DMS153 treated with DMSO at 0.1 percent for 48 hours (cell line): ENCODE data around the gene SCARF2.
"Not testable (repeated sequence)": the region's sequence is repeated elsewhere in the genome, so short reads cannot be mapped to it uniquely, and the experiment has no call there.

Experiments used
- DNase-seq: peaks from one replicate; lab custom pipeline; 2025; ENCODE audit not compliant: unreplicated experiment; lab: John Stamatoyannopoulos, UW

Gene SCARF2

DNA sequence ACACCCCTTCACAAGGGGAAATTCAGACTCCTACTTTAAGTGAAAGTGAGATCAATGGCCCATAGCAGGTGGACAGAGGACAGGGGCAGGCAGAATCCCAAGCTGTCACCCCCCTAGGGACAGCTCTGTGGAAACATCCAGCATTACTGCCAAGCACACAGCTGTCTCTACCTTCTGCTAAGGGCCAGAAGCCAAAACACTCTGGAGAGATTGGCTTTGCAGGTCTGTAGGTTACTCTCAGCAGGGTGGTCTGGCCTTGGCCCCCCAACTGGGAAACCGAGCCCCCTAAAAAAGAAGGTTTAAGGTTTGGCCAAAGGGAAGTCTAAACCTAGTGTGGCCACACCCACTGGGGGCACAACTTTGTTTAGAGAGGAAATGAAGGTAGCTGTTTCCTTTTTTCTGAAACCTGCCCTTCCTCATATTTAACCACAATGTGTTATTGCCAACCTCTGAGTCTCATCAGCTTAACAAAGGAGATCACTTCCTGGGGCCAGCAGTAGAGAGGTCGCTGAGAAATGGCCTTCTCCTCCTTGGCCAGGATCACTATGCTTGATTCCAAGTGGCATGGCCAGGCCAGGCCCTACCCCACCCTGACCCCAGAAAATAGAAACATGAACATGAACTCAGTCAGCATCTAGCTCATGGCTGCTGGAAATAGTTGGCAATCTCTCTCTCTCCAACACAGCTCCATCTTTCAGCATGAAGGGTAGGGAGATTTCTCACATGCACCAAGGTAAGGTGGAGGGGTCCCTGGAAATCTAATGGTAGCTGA, 25.9 kb upstream of the SCARF2 start:
- no peak for DNase-seq

DNA sequence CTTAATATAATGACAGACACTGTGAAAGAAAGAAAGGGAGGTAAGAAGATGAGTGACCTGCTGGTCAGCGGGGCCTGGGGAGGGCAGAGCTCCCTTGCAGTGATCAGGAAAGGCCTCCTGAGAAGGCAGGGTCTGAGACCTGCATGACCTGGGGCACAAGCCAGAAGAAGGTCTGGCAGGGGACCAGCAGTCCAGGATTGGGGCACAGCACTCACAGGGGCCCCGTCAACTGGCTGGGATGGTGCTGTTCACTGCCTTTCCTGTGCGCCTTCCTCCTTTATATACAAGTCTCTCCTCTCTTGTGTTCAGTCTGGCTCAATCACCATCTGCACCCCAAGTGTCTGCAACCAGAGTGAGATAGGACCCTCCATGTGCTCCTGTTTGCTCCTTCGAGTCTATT, 22.2 kb upstream of the SCARF2 start:
- DNase-seq: no peak

DNA sequence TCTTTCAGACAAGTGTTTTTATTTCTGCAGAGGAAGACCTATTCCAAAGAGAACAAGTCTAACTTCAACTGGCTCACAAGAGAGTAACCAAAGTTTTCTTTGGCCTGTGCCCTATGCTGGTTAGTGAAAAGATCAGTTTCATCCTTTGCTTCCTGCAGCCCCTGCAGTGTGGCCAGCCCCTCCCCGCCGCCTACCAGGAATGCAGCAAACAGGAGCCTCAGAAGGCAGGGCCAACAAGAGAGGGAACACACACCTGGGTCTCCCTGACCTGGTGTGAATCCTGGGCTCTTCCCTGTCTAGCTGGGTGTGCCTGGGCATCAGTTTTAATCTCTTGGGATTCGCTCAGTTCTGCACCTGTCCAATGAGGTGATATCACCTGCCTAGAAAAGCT, 21.5 kb upstream of the SCARF2 start:
- DNase-seq: no peak

DNA sequence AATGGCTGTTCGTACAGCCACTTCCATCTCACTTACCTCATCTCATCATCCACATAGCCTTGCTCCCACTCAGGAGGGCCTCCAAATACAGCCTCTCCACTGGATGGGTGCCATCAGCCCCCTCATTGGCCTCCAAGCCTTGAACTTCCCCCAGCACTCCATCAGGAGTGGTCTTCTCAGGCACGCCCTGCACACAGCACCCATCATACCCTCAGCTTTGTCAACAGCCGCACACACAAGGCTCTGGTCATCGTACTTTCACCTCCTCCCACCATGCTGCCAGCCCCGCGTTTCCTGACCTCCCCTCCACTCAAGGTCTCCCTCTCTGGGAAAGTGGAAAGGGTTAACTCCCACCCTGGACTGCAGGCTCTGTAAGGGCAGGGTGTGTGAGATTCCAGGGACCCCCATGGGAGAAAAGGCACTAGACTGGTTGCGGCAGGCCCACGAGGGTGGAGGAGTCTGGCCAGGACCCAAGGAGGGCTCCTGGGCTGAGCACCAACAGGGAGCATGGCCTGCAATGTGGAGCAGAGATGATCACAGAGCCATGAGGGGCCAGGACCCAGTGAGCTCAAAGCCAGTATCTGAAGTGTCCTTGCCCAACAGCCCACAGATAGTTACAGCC, 21.0 kb upstream of the SCARF2 start:
- DNase-seq: no peak

DNA sequence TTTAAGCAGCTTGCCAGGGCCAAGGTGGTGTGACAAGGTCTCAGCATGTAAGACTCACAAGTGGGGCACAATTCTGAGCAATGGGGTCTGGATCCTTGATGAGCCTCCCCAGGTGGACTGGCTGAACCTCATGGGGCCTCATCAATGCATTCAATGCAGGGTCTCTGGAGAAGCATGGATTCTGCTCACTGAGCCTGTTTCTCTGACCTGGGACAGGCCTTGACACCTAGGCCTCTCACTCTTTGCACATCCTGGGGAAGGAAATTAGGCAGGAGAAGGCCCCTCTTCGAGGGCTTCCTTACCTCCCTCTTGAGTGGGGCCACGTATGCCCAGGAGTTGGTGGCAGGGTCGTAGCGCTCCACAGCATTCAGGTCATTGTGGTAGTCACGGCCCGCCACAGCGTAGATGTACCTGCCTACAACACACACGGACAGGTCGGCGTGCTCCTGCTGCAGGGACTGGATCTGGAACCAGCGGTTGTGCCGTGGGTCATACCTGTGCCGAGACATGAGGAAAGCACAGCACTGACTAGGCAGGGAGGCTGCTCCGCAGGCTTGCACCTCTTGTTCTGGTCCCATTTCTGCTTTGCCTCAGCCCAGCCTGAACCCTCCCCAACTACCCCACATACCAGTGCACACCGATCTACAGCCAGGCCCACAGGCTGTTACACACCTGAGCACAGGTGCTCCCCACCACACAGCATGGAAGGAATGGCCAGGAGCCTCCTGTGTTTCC, 20.0 kb upstream of the SCARF2 start:
- DNase-seq: no peak

DNA sequence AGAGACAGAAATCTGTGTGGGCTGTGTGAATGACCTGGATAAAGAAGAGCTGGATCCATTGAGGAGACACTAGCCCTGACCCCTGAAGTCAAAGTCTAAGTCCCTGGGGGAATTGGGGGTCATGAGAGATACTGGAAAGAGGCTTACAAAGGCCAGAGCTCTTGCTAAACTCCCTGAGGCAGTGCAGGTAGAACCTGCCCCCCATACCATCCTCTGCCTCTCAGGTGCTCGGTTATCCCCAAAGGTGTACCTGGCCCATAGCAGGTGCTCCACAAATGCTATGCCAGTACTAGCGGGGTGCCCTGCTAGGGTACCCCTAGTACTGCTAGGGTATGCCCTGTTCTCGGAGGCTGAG, 19.1 kb upstream of the SCARF2 start:
- DNase-seq: no peak

DNA sequence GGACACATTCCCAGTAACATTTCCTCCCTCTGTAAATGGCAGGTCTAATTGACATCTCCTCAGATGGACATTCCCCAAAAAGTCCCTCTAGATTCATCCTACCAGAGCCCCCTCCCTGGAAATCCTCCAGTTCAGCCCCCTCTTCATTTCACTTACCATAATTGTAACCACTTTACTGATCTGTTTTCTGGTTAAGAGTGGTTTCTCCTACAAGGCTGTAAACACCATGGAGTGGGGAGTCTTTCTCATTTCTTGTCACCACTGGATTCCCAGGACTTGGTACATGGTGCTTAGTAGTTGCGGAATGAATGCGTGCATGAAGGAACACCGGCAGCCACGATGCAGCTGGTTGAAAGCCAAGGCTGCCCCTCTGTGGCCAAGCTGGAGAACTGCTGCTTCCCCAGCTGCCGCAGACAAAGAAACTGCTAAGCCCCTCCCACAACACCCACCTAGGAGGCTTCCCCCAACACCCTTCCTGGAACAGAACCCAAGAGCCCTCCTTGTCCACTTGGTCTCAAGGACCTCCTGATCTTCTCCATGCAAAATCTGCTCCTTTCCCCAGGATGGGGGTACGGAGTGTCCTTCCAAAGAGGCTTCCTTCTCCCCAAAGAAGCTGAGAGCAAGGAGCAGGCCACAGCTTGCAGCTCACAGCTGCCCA, 18.6 kb upstream of the SCARF2 start:
- peak; percentile 49 for DNase-seq

DNA sequence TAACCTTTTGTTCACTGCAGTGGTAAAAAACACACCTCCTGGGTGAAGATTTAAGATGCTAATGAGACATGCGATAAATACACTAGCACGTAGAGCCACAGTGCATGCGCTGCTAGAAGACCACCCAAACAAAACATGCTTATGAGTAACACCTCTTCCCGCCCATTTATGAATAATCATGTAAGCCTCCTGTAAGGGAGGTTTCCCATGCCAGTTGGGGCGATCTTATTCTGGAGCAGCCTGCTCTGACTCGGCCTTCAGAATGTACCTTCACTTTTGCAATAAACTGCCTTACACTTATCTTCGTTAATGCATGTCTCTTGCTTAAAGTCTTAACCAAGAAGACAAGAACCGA, 18.1 kb upstream of the SCARF2 start:
- no peak for DNase-seq

DNA sequence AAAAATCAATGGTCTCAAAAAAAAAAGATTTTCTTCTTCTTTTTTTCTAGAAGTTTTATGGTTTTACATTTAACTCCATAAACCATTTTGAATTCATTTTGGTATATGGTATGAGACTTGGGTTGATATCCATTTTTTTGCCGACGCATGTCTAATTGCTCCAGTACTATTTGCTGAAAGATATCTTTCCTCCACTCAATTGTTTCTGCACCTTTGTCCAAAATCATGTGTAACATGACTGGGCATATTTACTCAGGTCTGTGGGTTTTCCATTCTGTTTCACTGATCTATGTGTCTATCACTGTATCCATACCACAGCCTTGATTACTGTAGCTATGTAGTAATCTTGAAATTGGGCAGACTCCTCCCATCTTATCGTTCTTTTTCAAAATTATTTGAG, 15.6 kb upstream of the SCARF2 start:
- no peak for DNase-seq

DNA sequence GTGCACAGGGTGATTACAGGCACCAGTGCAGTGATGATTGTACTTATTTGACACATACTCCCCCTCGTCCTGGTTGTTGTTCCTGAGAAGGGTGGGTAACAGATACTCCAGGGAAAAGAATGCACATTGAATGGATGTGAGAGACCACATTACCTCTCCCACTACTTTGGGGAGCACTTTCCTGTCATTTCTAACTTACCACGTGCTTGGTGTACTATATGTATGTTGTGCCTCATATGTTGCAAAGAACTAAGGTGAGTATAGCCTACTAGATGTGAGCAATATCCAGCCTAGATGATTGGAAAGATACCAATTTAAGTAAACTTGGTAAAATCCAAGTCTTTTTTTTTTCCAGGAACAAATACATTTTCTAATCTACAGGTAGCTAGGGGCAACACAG, 14.3 kb upstream of the SCARF2 start:
- DNase-seq: no peak

DNA sequence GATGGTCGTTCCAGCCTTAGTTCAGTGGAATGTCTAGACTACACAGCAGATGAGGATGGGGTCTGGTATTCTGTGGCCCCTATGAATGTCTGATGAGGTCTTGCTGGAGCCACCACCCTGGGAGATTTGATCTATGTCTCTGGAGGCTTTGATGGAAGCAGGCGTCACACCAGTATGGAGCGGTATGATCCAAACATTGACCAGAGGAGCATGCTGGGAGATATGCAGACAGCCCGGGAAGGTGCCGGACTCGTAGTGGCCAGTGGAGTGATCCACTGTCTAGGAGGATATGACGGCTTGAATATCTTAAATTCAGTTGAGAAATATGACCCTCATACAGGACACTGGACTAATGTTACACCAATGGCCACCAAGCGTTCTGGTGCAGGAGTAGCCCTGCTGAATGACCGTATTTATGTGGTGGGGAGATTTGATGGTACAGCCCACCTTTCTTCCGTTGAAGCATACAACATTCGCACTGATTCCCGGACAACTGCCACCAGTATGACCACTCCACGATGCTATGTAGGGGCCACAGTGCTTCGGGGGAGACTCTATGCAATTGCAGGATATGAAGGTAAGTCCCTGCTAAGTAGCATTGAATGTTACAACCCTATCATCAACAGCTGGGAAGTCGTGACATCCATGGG, 13.6 kb upstream of the SCARF2 start:
- not testable (repeated sequence) for DNase-seq

DNA sequence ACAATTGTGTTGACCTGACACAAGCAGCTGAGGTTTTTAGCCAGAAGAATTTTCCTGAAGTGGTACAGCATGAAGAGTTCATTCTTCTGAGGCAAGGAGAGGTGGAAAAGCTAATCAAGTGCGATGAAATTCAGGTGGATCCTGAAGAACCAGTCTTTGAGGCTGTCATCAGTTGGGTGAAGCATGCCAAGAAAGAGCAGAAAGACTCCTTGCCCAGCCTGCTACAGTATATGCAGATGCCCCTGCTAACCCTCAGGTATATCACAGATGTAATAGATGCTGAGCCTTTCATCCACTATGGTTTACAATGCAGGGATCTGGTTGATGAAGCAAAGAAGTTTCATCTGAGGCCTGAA, 12.9 kb upstream of the SCARF2 start:
- no peak for DNase-seq

DNA sequence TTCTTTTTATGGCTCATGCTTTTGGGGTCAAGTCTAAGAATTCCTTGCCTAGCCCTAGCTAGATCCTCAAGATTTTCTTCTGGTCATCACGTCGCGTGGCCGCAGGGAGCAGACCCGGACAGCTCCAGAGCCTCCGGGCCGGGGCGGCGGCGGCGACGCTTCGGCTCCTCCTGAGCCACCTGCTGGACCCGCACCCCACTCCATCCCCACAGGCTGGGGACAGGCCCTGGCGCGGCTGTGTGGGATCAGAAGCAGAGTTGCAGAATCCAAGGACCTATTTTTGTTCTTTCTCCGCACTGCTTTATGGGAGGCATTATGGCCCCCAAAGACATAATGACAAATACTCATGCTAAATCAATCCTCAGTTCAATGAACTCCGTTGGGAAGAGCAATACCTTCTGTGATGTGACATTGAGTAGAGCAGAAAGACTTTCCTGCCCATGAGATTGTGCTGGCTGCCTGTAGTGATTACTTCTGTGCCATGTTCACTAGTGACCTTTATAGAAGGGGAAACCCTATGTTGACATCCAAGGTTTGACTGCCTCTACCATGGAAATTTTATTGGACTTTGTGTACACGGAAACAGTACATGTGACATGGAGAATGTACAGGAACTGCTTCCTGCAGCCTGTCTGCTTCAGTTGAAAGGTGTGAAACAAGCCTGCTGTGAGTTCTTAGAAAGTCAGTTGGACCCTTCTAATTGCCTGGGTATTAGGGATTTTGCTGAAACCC, 12.4 kb upstream of the SCARF2 start:
- no peak for DNase-seq

DNA sequence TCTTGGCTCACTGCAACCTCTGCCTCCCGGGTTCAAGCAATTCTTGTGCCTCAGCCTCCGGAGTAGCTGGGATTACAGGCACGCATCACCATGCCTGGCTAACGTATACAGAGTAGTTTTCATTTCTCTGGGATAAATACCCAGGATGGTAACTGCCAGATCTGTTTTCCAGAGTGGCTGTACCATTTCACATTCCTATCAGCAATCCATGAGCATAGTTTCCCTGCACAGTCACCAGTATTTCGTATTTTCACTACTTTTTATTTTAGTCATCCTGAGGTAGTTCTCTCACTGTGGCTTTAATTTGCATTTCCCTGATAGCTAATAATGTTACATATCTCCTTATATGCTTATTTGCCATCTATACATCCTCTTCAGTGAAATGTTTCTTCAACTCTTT, 11.0 kb upstream of the SCARF2 start:
- DNase-seq: no peak

DNA sequence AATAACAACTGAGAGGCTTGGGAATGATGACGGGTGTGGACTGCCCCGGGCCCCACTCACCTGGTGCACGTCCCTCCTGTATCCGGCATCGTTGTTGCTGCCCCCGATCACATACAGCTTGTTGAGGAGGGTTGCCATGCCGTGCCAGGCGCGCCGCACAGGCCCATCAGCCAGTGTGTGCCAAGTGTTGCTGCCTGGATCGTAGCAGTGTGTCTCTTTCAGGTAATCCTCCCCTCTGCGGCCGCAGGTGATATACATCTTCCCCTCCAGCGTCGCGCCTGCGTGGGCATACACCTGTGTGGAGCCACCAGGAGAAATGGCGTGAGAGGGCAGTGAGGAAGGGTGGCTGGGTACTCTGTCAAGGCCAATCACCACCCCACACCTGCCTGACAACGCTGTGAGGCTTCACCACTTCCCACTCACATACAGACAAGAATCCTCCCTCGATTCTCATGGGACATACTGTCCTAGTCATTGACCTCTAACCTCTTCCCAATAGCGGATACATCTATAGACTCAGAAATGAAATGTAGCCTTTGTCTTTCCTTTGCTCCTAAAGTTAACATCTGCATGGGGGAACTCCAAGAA, 8.9 kb upstream of the SCARF2 start:
- DNase-seq: no peak

DNA sequence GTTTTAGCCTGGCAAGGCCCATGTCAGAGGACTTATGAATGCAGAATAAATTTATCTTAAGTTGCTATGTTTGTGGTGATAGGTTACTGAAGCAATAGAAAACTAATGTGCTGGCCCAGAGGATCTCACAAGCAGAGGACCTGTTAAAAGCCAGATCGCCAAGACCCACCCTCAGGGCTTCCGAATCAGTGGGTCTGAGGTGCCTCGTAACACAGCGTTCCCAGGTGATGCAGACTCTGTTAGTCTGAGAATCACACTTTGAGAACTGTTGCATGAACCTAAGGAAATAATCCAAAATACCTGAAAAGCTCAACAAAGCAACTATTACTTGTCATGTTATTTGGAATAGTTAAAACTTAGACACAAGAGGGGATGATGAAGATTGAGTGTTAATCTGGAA, 6.7 kb upstream of the SCARF2 start:
- DNase-seq: no peak

DNA sequence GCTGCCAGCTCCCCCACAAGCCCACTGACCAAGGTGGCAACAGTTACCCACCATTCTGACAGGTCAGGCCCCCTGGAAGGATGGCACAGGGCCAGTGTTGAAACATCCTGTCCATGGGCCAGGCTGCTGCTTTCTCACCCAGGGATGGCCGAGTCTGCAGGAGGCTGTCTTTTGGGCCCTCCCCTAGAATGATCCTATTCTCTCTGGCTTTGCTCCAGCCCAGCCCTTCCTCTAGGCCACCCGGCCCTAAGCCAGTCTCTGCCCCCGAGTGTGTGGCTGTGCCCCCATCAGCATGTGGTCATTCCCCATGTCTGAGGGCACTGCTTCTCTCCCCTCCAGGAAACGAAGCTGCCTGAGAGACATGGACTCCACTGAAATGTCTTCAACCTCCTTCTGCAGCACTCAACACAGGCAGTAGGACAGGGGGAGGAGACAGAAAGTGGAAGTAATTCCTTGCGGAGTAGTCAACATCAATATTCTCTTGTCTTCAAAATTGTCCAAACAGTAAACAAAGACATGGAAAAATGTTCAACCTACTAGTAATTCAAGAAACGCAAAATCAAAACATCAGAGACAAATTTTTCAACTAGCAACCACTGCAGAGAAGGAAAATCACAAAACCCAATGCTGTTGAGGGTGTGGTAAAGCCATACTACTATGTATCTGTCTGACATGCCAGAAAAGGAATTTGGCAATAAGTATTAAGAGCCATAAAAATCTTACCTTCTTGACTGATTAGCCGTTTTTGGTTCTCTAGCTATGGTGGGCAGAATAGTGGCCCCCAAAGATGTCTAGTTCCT, 5.1 kb upstream of the SCARF2 start:
- DNase-seq: no peak

DNA sequence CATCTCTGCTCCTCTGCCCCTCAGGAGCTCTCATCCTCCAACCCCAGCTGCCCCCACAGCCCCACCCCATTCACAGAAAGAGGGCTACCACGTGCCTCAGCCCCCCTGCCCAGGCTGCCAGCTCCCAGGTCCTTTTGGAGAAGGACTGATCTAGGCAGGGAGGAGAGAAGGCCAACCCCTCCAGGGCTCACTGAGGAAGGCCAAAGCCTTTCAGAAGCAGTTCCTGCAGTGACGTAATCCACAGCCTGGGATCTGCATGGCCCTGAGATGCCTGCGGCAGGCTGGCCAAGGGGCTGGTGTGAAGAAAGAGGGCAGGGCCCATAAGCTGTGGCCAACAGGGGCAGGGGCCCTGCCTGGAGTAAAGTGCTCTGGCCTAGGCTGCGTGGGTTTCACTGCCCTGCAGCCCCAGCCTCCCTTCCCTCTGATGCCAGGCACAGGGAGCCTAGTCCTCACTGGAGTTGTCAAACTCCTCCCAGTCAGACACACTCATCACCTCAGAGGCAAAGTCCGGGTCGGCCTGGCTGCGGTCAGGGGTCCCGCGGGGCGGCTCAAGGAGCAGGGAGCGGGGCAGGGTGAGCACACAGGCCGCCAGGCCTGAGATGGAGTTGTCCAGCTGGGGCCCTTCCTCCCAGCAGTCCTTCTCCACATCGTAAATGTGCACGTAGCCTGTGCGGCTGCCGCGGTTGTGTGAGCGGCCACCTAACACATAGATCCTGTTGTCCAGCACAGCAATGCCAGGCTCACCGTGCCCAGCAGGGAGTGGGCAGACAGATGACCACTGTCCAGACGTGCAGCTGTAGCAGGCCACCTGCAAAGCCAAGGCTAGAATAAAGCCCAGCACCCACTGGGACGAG, 4.2 kb upstream of the SCARF2 start:
- DNase-seq: no peak
